ENCODE measurements around the gene CCL8.

Gene CCL8

DNA sequence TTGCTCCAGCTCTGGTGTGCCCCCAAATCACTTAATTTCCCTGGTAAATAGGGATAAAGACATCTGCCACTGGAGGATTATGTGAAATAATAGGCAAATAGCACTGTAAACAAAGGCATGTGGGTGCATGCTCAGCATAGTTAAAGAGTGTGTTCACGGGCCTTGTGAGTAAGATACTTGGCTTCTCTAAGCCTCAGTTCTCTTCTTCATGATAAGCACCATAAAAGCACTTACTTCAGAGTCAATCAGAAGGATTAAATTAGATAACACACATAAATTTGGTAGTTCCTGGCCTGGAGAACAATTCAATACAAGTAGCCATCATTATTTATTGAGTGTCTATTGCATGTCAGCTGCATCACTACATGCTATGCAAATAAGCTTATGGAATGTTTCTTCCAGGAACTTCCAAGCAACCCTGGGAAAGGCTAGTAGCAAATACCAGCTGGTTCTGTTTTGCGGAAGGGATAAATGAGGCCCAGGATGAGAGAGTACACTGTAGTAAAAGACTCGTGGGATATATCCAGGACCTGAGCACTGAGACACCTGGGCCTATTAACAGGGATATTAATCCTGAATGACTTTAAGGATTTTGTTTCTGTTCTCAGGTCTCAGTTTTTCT lies 19.2 kb upstream of the CCL8 start:
- DNase-seq (ENCODE audit: low read depth, low spot score), result no peak
- Histone ChIP-seq H3K4me3 (ENCODE audit: low read length) (no peak overlapping the region), H3K9me3 (ENCODE audit: control insufficient read depth, insufficient read depth, low read length) (no peaks in the 10 kb centered on the region), H3K36me3 (ENCODE audit: control insufficient read depth, insufficient read depth, low read length) (no peaks in the 10 kb centered on the region), H3K27me3 (ENCODE audit: control insufficient read depth, insufficient read depth, low read length) (no peaks in the 10 kb centered on the region), H3K4me1 (ENCODE audit: control insufficient read depth, insufficient read depth, low read length) (peaks cover 2% of the 10 kb centered on the region), H3K27ac (ENCODE audit: low read length) (no peak overlapping the region)
- WGBS (ENCODE audit: insufficient coverage, insufficient read length), result no CpG with 5 or more reads among the region's 3 CpGs

GRCh38 chr17:34300652-34301370 lies 18.4 kb upstream of the CCL8 start:
- DNase-seq (ENCODE audit: low read depth, low spot score), result no peak
- H3K27me3 ChIP-seq (ENCODE audit: control insufficient read depth, insufficient read depth, low read length), result no peaks in the 10 kb centered on the region
- no CpG with 5 or more reads among the region's 3 CpGs for WGBS (ENCODE audit: insufficient coverage, insufficient read length)
- no peak overlapping the region for H3K4me3 ChIP-seq (ENCODE audit: low read length)
- H3K36me3 ChIP-seq (ENCODE audit: control insufficient read depth, insufficient read depth, low read length), result no peaks in the 10 kb centered on the region
- H3K4me1 ChIP-seq (ENCODE audit: control insufficient read depth, insufficient read depth, low read length), result peaks cover 2% of the 10 kb centered on the region
- H3K27ac ChIP-seq (ENCODE audit: low read length), result no peak overlapping the region
- no peaks in the 10 kb centered on the region for H3K9me3 ChIP-seq (ENCODE audit: control insufficient read depth, insufficient read depth, low read length)

DNA sequence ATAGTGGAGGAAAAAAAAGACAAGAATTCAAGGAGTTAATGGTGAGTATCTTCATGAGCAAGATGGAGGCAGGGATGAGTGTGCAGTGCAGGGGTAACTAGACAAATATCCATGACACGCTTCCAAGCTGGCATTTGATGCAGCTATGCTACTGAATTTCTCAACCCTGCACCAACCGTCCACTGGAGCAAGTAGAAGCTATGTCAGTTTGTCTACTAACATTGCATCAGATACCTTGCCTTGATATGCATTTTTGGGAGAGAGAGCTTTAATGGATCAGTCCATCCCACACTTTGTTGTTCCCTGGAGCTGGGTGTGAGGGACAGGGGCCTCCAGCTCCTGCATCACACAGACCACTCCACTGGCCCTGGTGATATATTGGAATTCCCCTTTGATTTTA lies 17.2 kb upstream of the CCL8 start:
- H3K4me3 ChIP-seq (ENCODE audit: low read length), result no peak overlapping the region
- H3K27me3 ChIP-seq (ENCODE audit: control insufficient read depth, insufficient read depth, low read length), result no peaks in the 10 kb centered on the region
- no peak overlapping the region for H3K27ac ChIP-seq (ENCODE audit: low read length)
- H3K4me1 ChIP-seq (ENCODE audit: control insufficient read depth, insufficient read depth, low read length), result peaks cover 2% of the 10 kb centered on the region
- WGBS (ENCODE audit: insufficient coverage, insufficient read length), result no CpG with 5 or more reads among the region's 2 CpGs
- H3K9me3 ChIP-seq (ENCODE audit: control insufficient read depth, insufficient read depth, low read length), result no peaks in the 10 kb centered on the region
- H3K36me3 ChIP-seq (ENCODE audit: control insufficient read depth, insufficient read depth, low read length), result no peaks in the 10 kb centered on the region
- no peak for DNase-seq (ENCODE audit: low read depth, low spot score)

- Histone ChIP-seq H3K27ac (ENCODE audit: low read length) (no peak overlapping the region), H3K4me3 (ENCODE audit: low read length) (no peak overlapping the region), H3K27me3 (ENCODE audit: control insufficient read depth, insufficient read depth, low read length) (no peaks in the 10 kb centered on the region), H3K36me3 (ENCODE audit: control insufficient read depth, insufficient read depth, low read length) (no peaks in the 10 kb centered on the region), H3K4me1 (ENCODE audit: control insufficient read depth, insufficient read depth, low read length) (peaks cover 2% of the 10 kb centered on the region), H3K9me3 (ENCODE audit: control insufficient read depth, insufficient read depth, low read length) (no peaks in the 10 kb centered on the region)
- WGBS (ENCODE audit: insufficient coverage, insufficient read length), result no CpG with 5 or more reads among the region's 1 CpG
- DNase-seq (ENCODE audit: low read depth, low spot score), result no peak
Measured at GRCh38 chr17:34302636-34303035, 16.6 kb upstream of the CCL8 start.

- peaks cover under 1% of the 10 kb centered on the region for H3K4me1 ChIP-seq (ENCODE audit: control insufficient read depth, insufficient read depth, low read length)
- H3K9me3 ChIP-seq (ENCODE audit: control insufficient read depth, insufficient read depth, low read length), result no peaks in the 10 kb centered on the region
- WGBS (ENCODE audit: insufficient coverage, insufficient read length), result no CpG with 5 or more reads among the region's 2 CpGs
- no peak overlapping the region for H3K27ac ChIP-seq (ENCODE audit: low read length)
- no peak overlapping the region for H3K4me3 ChIP-seq (ENCODE audit: low read length)
- no peaks in the 10 kb centered on the region for H3K27me3 ChIP-seq (ENCODE audit: control insufficient read depth, insufficient read depth, low read length)
- DNase-seq (ENCODE audit: low read depth, low spot score), result no peak
- no peaks in the 10 kb centered on the region for H3K36me3 ChIP-seq (ENCODE audit: control insufficient read depth, insufficient read depth, low read length)
Measured at GRCh38 chr17:34303606-34304005, 15.6 kb upstream of the CCL8 start.

- no peak for DNase-seq (ENCODE audit: low read depth, low spot score)
- WGBS (ENCODE audit: insufficient coverage, insufficient read length), result no CpG with 5 or more reads among the region's 4 CpGs
- no peaks in the 10 kb centered on the region for H3K4me1 ChIP-seq (ENCODE audit: control insufficient read depth, insufficient read depth, low read length)
- no peaks in the 10 kb centered on the region for H3K9me3 ChIP-seq (ENCODE audit: control insufficient read depth, insufficient read depth, low read length)
- no peaks in the 10 kb centered on the region for H3K27me3 ChIP-seq (ENCODE audit: control insufficient read depth, insufficient read depth, low read length)
- no peak overlapping the region for H3K27ac ChIP-seq (ENCODE audit: low read length)
- no peak overlapping the region for H3K4me3 ChIP-seq (ENCODE audit: low read length)
- no peaks in the 10 kb centered on the region for H3K36me3 ChIP-seq (ENCODE audit: control insufficient read depth, insufficient read depth, low read length)
Measured at GRCh38 chr17:34305061-34305460, 14.2 kb upstream of the CCL8 start.

- H3K27ac ChIP-seq (ENCODE audit: low read length), result no peak overlapping the region
- H3K27me3 ChIP-seq (ENCODE audit: control insufficient read depth, insufficient read depth, low read length), result no peaks in the 10 kb centered on the region
- no peaks in the 10 kb centered on the region for H3K9me3 ChIP-seq (ENCODE audit: control insufficient read depth, insufficient read depth, low read length)
- H3K4me3 ChIP-seq (ENCODE audit: low read length), result no peak overlapping the region
- H3K4me1 ChIP-seq (ENCODE audit: control insufficient read depth, insufficient read depth, low read length), result no peaks in the 10 kb centered on the region
- DNase-seq (ENCODE audit: low read depth, low spot score), result no peak
- H3K36me3 ChIP-seq (ENCODE audit: control insufficient read depth, insufficient read depth, low read length), result no peaks in the 10 kb centered on the region
Measured at GRCh38 chr17:34305606-34306005, 13.6 kb upstream of the CCL8 start.

- no peaks in the 10 kb centered on the region for H3K9me3 ChIP-seq (ENCODE audit: control insufficient read depth, insufficient read depth, low read length)
- no peaks in the 10 kb centered on the region for H3K27me3 ChIP-seq (ENCODE audit: control insufficient read depth, insufficient read depth, low read length)
- H3K4me3 ChIP-seq (ENCODE audit: low read length), result no peak overlapping the region
- WGBS (ENCODE audit: insufficient coverage, insufficient read length), result no CpG with 5 or more reads among the region's 3 CpGs
- H3K36me3 ChIP-seq (ENCODE audit: control insufficient read depth, insufficient read depth, low read length), result no peaks in the 10 kb centered on the region
- DNase-seq (ENCODE audit: low read depth, low spot score), result peak; percentile 25
- no peaks in the 10 kb centered on the region for H3K4me1 ChIP-seq (ENCODE audit: control insufficient read depth, insufficient read depth, low read length)
- no peak overlapping the region for H3K27ac ChIP-seq (ENCODE audit: low read length)
Measured at GRCh38 chr17:34306466-34306865, 12.8 kb upstream of the CCL8 start.

DNA sequence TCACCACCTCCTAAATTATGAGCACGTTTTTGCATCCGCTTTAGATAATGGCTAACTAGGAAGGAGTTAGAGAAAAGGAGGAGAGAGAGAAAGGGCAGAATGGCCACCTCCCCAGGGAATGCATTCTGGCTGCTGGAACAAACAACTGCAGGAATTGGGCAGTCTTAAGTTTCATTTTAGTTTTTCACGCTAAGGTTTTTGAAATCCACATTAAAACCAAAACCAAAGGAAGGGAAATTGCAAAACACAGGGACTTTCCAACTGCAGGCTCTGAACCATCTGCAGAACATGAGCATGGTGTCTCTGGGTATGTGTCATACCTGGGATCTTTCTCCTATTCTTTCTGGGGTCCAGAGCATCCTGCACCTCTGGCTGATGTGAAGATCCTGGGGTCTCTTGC lies 12.1 kb upstream of the CCL8 start:
- no peak for DNase-seq (ENCODE audit: low read depth, low spot score)

DNA sequence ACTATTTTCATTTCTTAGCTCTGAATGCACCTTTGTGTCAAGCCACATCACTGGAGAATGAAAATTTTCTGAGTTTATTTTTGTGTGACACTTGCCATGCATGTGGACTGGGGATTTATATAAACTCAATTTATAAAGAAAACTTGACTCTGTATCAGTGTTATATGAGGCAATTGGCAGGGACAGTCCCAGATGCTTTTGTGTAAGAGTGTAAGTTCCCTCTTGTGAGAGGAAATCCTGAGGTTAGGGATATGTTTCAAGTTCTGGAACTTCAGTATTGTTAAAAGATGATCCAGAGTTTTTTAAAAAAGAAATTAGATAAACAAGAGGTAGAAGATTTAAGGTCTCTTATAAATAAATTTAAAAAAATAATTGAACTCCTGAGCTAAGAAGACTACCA lies 10.9 kb upstream of the CCL8 start:
- H3K4me1 ChIP-seq (ENCODE audit: control insufficient read depth, insufficient read depth, low read length), result no peaks in the 10 kb centered on the region
- H3K36me3 ChIP-seq (ENCODE audit: control insufficient read depth, insufficient read depth, low read length), result no peaks in the 10 kb centered on the region
- no peaks in the 10 kb centered on the region for H3K27me3 ChIP-seq (ENCODE audit: control insufficient read depth, insufficient read depth, low read length)
- no peak for DNase-seq (ENCODE audit: low read depth, low spot score)
- no peak overlapping the region for H3K27ac ChIP-seq (ENCODE audit: low read length)
- H3K4me3 ChIP-seq (ENCODE audit: low read length), result no peak overlapping the region
- no peaks in the 10 kb centered on the region for H3K9me3 ChIP-seq (ENCODE audit: control insufficient read depth, insufficient read depth, low read length)

More for the DNA sequence above, 12.1 kb upstream of the CCL8 start:
- Histone ChIP-seq H3K27me3 (ENCODE audit: control insufficient read depth, insufficient read depth, low read length) (no peaks in the 10 kb centered on the region), H3K4me3 (ENCODE audit: low read length) (no peak overlapping the region), H3K27ac (ENCODE audit: low read length) (no peak overlapping the region), H3K9me3 (ENCODE audit: control insufficient read depth, insufficient read depth, low read length) (no peaks in the 10 kb centered on the region), H3K36me3 (ENCODE audit: control insufficient read depth, insufficient read depth, low read length) (no peaks in the 10 kb centered on the region), H3K4me1 (ENCODE audit: control insufficient read depth, insufficient read depth, low read length) (no peaks in the 10 kb centered on the region)
- WGBS (ENCODE audit: insufficient coverage, insufficient read length), result no CpG with 5 or more reads among the region's 3 CpGs

GRCh38 chr17:34311291-34311690 lies 7.9 kb upstream of the CCL8 start:
- H3K4me1 ChIP-seq (ENCODE audit: control insufficient read depth, insufficient read depth, low read length), result no peaks in the 10 kb centered on the region
- no CpG with 5 or more reads among the region's 7 CpGs for WGBS (ENCODE audit: insufficient coverage, insufficient read length)
- no peak for DNase-seq (ENCODE audit: low read depth, low spot score)

More at GRCh38 chr17:34311291-34311690, 7.9 kb upstream of the CCL8 start:
- no peak overlapping the region for H3K4me3 ChIP-seq (ENCODE audit: low read length)
- H3K27me3 ChIP-seq (ENCODE audit: control insufficient read depth, insufficient read depth, low read length), result no peaks in the 10 kb centered on the region
- no peaks in the 10 kb centered on the region for H3K9me3 ChIP-seq (ENCODE audit: control insufficient read depth, insufficient read depth, low read length)
- no peaks in the 10 kb centered on the region for H3K36me3 ChIP-seq (ENCODE audit: control insufficient read depth, insufficient read depth, low read length)
- H3K27ac ChIP-seq (ENCODE audit: low read length), result no peak overlapping the region
